Activated naive CD4-positive, alpha-beta T cell treated with Interleukin-2 at 50 U/mL for 16 hours (primary cell): Measurements from ENCODE around the gene CTAGE1.

ENCODE experiments used
- DNase-seq: peaks from one replicate; pipeline ENCODE4 v3.0.0-alpha.2; 2020

CTAGE1 gene

DNA sequence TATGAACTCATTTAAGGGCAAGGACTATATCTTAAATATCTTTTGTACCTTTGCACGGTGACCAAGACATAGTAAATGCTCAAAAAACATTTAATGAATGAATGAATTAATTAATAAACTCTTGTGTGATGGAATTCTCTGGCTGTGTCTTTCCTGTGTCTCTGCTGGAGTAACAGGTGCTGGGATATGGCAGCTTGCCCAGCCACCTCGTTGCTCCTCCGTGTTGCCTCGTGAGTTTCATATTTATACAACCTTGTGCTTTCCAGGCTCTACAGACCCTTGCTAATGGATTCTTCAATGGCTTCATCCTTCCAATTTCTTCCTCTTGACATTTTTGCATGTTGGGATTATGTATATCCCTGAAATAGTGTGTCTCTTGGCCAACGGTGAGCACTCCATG is 30.4 kb downstream of the CTAGE1 start:
- no peak for DNase-seq

DNA sequence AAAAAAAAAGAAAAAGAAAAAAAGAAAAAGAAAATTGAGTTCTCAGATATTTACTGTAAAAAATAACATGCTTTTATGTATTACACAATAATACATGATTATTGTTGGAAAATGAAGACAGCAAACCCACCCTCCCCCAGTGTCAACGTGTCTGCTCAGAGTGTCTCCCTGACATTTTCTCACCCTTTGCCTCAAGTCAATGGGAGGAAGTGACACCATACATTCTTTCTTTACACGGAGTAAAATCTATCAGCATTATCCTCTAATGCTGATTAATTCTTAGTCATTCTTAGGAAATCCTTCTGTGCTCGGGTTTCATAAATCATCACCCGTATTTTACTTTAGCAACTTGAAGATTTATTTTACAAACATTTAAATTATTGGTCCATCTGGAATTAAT is 32.0 kb downstream of the CTAGE1 start:
- DNase-seq, result no peak

- no peak for DNase-seq
Measured at GRCh38 chr18:22378672-22379282, 38.9 kb downstream of the CTAGE1 start.

DNA sequence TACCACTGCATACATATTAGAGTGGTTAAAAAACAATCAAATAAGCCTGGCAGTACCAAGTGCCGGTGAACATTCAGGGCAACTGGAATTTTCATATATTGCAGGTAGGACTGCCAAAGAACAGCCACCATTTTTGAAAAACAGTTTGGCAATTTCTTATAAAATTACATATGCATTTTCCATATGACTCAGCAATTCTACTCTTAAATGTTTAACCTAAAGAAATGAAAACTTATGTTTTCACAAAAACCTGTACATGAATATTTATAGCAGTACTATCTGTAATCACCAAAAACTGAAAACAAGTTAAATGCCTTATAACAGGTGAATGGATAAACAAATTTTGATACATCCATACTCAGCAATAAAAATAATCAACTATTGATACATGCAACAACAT is 39.9 kb downstream of the CTAGE1 start:
- no peak for DNase-seq

DNA sequence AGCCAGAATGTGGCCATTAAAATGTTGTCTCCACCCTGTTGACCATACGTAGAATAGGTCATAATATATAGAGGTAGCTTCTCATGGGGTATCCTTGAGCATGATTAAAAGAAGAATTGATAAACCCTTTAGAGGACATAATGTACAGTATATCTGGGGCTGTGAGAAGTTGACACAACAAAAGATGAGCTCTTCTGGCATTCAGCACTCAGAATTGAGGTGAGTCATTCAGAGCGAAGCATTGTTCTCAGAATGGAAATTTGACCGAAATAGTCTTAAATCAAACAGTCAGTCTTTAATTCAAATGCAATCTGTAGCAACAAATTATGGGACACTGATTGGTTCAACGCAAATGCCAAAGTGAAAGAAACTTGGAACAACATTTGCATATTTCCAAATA is 47.3 kb downstream of the CTAGE1 start:
- DNase-seq, result no peak

DNA sequence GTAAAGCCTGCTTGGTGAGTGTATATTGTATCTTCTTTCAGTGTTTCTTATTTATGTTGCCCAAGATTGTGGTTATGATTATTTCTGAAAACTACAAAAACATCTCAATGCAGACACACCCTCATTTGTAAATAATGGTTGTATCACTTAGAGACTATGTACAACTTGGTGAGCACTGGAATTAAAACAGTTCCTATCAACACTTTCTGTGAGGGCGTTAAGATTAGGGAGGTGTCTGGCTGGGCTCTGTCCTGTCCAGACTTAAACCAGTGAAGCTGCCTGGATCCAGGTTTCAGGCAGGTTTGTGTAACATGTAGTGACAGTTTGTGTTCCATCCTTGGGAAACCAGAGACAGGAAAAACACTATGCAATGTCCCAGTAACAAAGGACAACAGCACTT is 49.7 kb downstream of the CTAGE1 start:
- no peak for DNase-seq

DNA sequence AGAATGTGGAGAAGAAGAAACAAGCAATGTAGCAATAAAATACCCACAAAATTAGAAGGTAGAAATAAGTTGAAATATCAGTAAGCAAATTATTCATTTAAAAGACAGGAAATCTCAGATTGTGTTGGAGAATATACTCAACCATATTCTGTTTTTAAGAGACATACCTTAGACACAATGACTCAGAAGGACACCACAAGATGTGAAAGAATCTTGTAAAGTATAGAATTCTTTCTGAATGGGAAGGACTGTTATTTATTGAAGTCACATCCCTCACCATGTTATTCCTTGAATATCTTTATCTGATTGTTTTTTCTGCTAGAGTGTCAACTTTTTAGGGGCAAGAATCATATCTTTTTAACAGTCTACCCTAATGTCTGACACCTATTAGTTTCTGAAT is 50.4 kb downstream of the CTAGE1 start:
- DNase-seq, result no peak

GRCh38 chr18:22363867-22364463 is 53.8 kb downstream of the CTAGE1 start:
- DNase-seq, result no peak
